Uterus (tissue), 4 donors: ENCODE results near the gene RAB18. TPM values are rescaled to one million over a fixed set of nuclear protein-coding genes. Genes with fewer than 3 reads are reported as not detected.

Source experiments
- DNase-seq, 2 donors: peaks; one replicate each; pipeline ENCODE4 v3.0.0-alpha.2; 2019 to 2020
- H3K27ac ChIP-seq, 2 donors: fragments of 200-600 bp; sonication (generic); 1 replicate in 1 of 2; 2 replicates in 1 of 2; pipeline ENCODE4 v1.5.1; 2016 to 2018
- H3K27me3 ChIP-seq, 2 donors: fragments of 200-600 bp; sonication (generic); one replicate each; pipeline ENCODE4 v1.5.1; 2018 to 2019; ENCODE audit warnings: control low read depth in 1 of 2
- H3K36me3 ChIP-seq, 2 donors: fragments of 200-600 bp; sonication (generic); one replicate each; pipeline ENCODE4 v1.5.1; 2019; ENCODE audit warnings: control low read depth in 1 of 2
- H3K4me1 ChIP-seq, 2 donors: fragments of 200-600 bp; sonication (generic); one replicate each; pipeline ENCODE4 v1.5.1; 2018 to 2019; ENCODE audit warnings: control low read depth in 1 of 2
- H3K4me3 ChIP-seq, 2 donors: fragments of 200-600 bp; sonication (generic); 1 replicate in 1 of 2; 2 replicates in 1 of 2; pipeline ENCODE4 v1.5.1; 2018 to 2019; ENCODE audit warnings: mild to moderate bottlenecking in 1 of 2
- H3K9me3 ChIP-seq, 2 donors: fragments of 200-600 bp; sonication (generic); one replicate each; pipeline ENCODE4 v1.5.1; 2019; ENCODE audit warnings: control low read depth in 1 of 2
- CTCF ChIP-seq, 4 experiments: fragments of 200-600 bp in 2 of 4; fragments of 450-650 bp in 2 of 4; sonication (generic) in 2 of 4; IDR thresholded peaks; one replicate each; pipeline ENCODE4 v1.5.1; 2016 to 2019; ENCODE audit warnings: antibody characterized with exemption in 4 of 4, mild to moderate bottlenecking in 2 of 4, moderate library complexity in 1 of 4
- POLR2A ChIP-seq, 2 donors: fragments of 450-650 bp; IDR thresholded peaks; one replicate each; pipeline ENCODE4 v1.6.1; 2016; ENCODE audit warnings: antibody characterized with exemption in 2 of 2, mild to moderate bottlenecking in 1 of 2, moderate library complexity in 1 of 2
- intact Hi-C: fragments of 100-400 bp; cut with DNase I; formaldehyde crosslinking; loops from one replicate; pipeline ENCODE4 v1.15.1; 2023; ENCODE audit warnings: low total_unique reads
- total RNA-seq, 4 donors: library from RNA; depleted of rRNA in 3 of 4; stranded (reverse); fragments of >200 nt in 3 of 4; gene quantifications; one replicate each; pipeline versions ENCODE4 v1.1.0 to v1.2.4, GENCODE V29; 2014 to 2023
- donor health status: DM: yes; HTN: yes; CAD: no.

The RAB18 gene
- total RNA-seq, 4 donors from 2014 or later: 20.6 to 94.4 (median 48.2) TPM

GRCh38 chr10:27542812-27543211, 38.7 kb downstream of the RAB18 start:
- H3K27ac ChIP-seq: no peak overlapping the region
- H3K36me3 ChIP-seq: no peaks in the 10 kb centered on the region
- TF ChIP-seq CTCF (IDR thresholded peaks at IDR 0.05) (no peak), POLR2A (IDR thresholded peaks at IDR 0.05) (no peak)
- H3K4me1 ChIP-seq: no peaks in the 10 kb centered on the region
- intact Hi-C loops: no loop called here
- H3K4me3 ChIP-seq: no peak overlapping the region
- H3K9me3 ChIP-seq: no peaks in the 10 kb centered on the region
- DNase-seq: no peak
- H3K27me3 ChIP-seq: no peaks in the 10 kb centered on the region

GRCh38 chr10:27547047-27547446, 42.9 kb downstream of the RAB18 start:
- no peaks in the 10 kb centered on the region for H3K4me1 ChIP-seq
- H3K27me3 ChIP-seq: no peaks in the 10 kb centered on the region
- no peak for DNase-seq
- H3K36me3 ChIP-seq: no peaks in the 10 kb centered on the region
- intact Hi-C loops: no loop called here
- H3K9me3 ChIP-seq: no peaks in the 10 kb centered on the region
- no peak for TF ChIP-seq CTCF (IDR thresholded peaks at IDR 0.05)
- TF ChIP-seq POLR2A (IDR thresholded peaks at IDR 0.05): no peak
- H3K4me3 ChIP-seq: no peak overlapping the region
- H3K27ac ChIP-seq: no peak overlapping the region

- Histone ChIP-seq H3K4me1 (no peaks in the 10 kb centered on the region), H3K4me3 (no peak overlapping the region), H3K27me3 (no peaks in the 10 kb centered on the region), H3K36me3 (no peaks in the 10 kb centered on the region), H3K27ac (no peak overlapping the region), H3K9me3 (no peaks in the 10 kb centered on the region)
- no peak for TF ChIP-seq CTCF (IDR thresholded peaks at IDR 0.05)
- TF ChIP-seq POLR2A (IDR thresholded peaks at IDR 0.05): no peak
- intact Hi-C loops: no loop called here
- no peak for DNase-seq
Observed at GRCh38 chr10:27547482-27547881, 43.4 kb downstream of the RAB18 start.

GRCh38 chr10:27550823-27551222, 46.7 kb downstream of the RAB18 start:
- no peak for TF ChIP-seq CTCF (IDR thresholded peaks at IDR 0.05)
- TF ChIP-seq POLR2A (IDR thresholded peaks at IDR 0.05): no peak
- Histone ChIP-seq H3K4me3 (no peak overlapping the region), H3K9me3 (no peaks in the 10 kb centered on the region), H3K27me3 (no peaks in the 10 kb centered on the region), H3K27ac (no peak overlapping the region), H3K4me1 (no peaks in the 10 kb centered on the region), H3K36me3 (no peaks in the 10 kb centered on the region)
- intact Hi-C loops: no loop called here
- no peak for DNase-seq

- TF ChIP-seq POLR2A (IDR thresholded peaks at IDR 0.05) (no peak), CTCF (IDR thresholded peaks at IDR 0.05) (peak; percentile 63 to 70 (median 64))
- no peaks in the 10 kb centered on the region for H3K9me3 ChIP-seq
- intact Hi-C loops: no loop called here
- H3K4me1 ChIP-seq: no peaks in the 10 kb centered on the region
- no peaks in the 10 kb centered on the region for H3K27me3 ChIP-seq
- DNase-seq: peak; percentile 35 to 51
- H3K36me3 ChIP-seq: no peaks in the 10 kb centered on the region
- no peak overlapping the region for H3K27ac ChIP-seq
- no peak overlapping the region for H3K4me3 ChIP-seq
Observed at GRCh38 chr10:27558612-27559020, 54.5 kb downstream of the RAB18 start.
